ENCODE results near the gene CLSTN3. TPM values are rescaled to one million over a fixed set of nuclear protein-coding genes. Genes with fewer than 3 reads are reported as not detected.

CLSTN3 gene
- total and polyA plus RNA-seq, 2 of the 13 experiments (the other 11 are each of a cell fraction or from before 2014, with no cell fraction given), result 26.2 to 94.1 TPM

DNA sequence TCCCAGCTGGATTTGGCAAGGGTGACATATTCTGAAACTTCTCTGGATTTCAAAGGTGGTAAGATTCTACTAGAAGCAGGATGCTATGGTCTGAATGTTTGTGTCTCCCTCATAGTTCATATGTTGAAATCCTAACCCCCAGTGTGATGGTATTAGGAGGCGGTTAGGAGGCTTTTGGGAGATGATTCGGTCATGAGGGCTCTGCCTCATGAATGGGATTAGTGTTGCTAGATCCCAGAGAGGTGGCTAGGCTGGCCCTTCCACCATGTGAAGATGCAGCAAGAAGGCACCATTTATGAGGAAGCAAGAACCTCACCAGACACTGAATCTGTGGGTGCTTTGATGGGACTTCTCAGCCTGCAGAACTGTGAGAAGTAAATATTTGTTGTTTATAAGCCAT, 48.3 kb downstream of the CLSTN3 start (continued):
- TF ChIP-seq, protein P1, sequence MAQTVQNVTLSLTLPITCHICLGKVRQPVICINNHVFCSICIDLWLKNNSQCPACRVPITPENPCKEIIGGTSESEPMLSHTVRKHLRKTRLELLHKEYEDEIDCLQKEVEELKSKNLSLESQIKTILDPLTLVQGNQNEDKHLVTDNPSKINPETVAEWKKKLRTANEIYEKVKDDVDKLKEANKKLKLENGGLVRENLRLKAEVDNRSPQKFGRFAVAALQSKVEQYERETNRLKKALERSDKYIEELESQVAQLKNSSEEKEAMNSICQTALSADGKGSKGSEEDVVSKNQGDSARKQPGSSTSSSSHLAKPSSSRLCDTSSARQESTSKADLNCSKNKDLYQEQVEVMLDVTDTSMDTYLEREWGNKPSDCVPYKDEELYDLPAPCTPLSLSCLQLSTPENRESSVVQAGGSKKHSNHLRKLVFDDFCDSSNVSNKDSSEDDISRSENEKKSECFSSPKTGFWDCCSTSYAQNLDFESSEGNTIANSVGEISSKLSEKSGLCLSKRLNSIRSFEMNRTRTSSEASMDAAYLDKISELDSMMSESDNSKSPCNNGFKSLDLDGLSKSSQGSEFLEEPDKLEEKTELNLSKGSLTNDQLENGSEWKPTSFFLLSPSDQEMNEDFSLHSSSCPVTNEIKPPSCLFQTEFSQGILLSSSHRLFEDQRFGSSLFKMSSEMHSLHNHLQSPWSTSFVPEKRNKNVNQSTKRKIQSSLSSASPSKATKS (CRISPR knock-in tag; IDR thresholded peaks at IDR 0.05), result no peak
- TF ChIP-seq GPN1 (CRISPR knock-in tag; IDR thresholded peaks at IDR 0.05; ENCODE audit: borderline replicate concordance), result no peak
- TF ChIP-seq ZKSCAN1 (IDR thresholded peaks at IDR 0.05; ENCODE audit: low read length), result no peak
- no peak for TF ChIP-seq ZNF143 (CRISPR knock-in tag; IDR thresholded peaks at IDR 0.05)
- TF ChIP-seq BORCS8-MEF2B (CRISPR knock-in tag; IDR thresholded peaks at IDR 0.05), result no peak
- TF ChIP-seq, protein P2, sequence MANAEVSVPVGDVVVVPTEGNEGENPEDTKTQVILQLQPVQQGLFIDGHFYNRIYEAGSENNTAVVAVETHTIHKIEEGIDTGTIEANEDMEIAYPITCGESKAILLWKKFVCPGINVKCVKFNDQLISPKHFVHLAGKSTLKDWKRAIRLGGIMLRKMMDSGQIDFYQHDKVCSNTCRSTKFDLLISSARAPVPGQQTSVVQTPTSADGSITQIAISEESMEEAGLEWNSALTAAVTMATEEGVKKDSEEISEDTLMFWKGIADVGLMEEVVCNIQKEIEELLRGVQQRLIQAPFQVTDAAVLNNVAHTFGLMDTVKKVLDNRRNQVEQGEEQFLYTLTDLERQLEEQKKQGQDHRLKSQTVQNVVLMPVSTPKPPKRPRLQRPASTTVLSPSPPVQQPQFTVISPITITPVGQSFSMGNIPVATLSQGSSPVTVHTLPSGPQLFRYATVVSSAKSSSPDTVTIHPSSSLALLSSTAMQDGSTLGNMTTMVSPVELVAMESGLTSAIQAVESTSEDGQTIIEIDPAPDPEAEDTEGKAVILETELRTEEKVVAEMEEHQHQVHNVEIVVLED (CRISPR knock-in tag; IDR thresholded peaks at IDR 0.05; ENCODE audit: borderline replicate concordance), result no peak

DNA sequence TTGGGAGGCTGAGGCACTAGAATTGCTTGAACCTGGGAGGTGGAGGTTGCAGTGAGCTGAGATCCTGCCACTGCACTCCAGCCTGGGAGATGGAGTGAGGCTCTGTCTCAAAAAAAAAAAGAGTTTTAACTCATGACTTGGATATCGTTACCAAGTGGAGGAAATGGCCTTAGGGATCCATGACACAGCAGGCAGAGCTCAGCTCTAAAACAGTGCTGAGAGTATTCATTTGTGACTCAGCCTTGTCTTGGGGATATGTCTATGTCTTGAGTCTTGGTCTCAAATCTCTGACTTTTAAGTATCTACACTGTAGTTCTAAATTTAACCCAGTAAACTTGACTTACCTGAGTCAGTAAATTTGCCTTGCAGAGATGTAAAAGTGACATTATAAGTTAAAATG, 50.5 kb downstream of the CLSTN3 start:
- Histone ChIP-seq H3K79me2 (ENCODE audit: insufficient read depth, low read length) (no peaks in the 10 kb centered on the region), H3K9ac (ENCODE audit: insufficient read depth, low read depth, low read length) (no peak overlapping the region), H3K4me2 (ENCODE audit: low read depth, low read length) (no peak overlapping the region), H3K4me3 (replicated peaks in 1 of 3; ENCODE audit: insufficient read depth in 1 of 3, low read depth in 2 of 3, low read length in 3 of 3) (no peak overlapping the region), H3K27me3 (ENCODE audit: control insufficient read depth in 1 of 2, insufficient read depth in 2 of 2, low read length in 2 of 2) (no peaks in the 10 kb centered on the region), H4K20me1 (ENCODE audit: insufficient read depth, low read length) (no peaks in the 10 kb centered on the region), H2AFZ (ENCODE audit: low read length) (no peak overlapping the region), H3K4me1 (ENCODE audit: insufficient read depth, low read length) (no peaks in the 10 kb centered on the region), H3K27ac (ENCODE audit: extremely low read length, insufficient read depth, low read length) (no peak overlapping the region), H3K36me3 (replicated peaks in 1 of 2; ENCODE audit: control insufficient read depth in 1 of 2, insufficient read depth in 2 of 2, low read length in 2 of 2) (no peaks in the 10 kb centered on the region), H3K9me3 (ENCODE audit: low read length) (no peaks in the 10 kb centered on the region)
- no TSS peak for BruUV-seq (replicated peaks)
- ChIA-PET POLR2A (no interaction called here), CTCF (ENCODE audit: low intra/inter-chr PET ratio, low total read pairs) (no interaction called here)
- no peak for TF ChIP-seq MEIS1 (CRISPR knock-in tag; IDR thresholded peaks at IDR 0.05; ENCODE audit: borderline replicate concordance)
- no peak for TF ChIP-seq IRX3 (CRISPR knock-in tag; IDR thresholded peaks at IDR 0.05; ENCODE audit: borderline replicate concordance, low read depth)
- TF ChIP-seq, protein P3, sequence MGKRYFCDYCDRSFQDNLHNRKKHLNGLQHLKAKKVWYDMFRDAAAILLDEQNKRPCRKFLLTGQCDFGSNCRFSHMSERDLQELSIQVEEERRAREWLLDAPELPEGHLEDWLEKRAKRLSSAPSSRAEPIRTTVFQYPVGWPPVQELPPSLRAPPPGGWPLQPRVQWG (CRISPR knock-in tag; IDR thresholded peaks at IDR 0.05; ENCODE audit: borderline replicate concordance, low read depth), result no peak
- TF ChIP-seq, protein P4, sequence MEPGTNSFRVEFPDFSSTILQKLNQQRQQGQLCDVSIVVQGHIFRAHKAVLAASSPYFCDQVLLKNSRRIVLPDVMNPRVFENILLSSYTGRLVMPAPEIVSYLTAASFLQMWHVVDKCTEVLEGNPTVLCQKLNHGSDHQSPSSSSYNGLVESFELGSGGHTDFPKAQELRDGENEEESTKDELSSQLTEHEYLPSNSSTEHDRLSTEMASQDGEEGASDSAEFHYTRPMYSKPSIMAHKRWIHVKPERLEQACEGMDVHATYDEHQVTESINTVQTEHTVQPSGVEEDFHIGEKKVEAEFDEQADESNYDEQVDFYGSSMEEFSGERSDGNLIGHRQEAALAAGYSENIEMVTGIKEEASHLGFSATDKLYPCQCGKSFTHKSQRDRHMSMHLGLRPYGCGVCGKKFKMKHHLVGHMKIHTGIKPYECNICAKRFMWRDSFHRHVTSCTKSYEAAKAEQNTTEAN (CRISPR knock-in tag; conservative IDR thresholded peaks at IDR 0.05), result no peak
- no peak for TF ChIP-seq EHMT2 (IDR thresholded peaks at IDR 0.05; ENCODE audit: borderline replicate concordance, low read depth, low read length)
- TF ChIP-seq TCF7 (IDR thresholded peaks at IDR 0.05; ENCODE audit: low read depth), result no peak
- TF ChIP-seq BORCS8-MEF2B (CRISPR knock-in tag; IDR thresholded peaks at IDR 0.05), result no peak
- TF ChIP-seq HNRNPL (IDR thresholded peaks at IDR 0.05; ENCODE audit: low read depth, low read length), result no peak
- no peak for TF ChIP-seq ZNF260 (CRISPR knock-in tag; IDR thresholded peaks at IDR 0.05; ENCODE audit: borderline replicate concordance, low read depth)
- ATAC-seq (no peak), FAIRE-seq (no peak), DNase-seq (ENCODE audit: low spot score) (no peak)
- intact Hi-C loops (cut with micrococcal nuclease; ENCODE audit: unreplicated experiment), result no loop called here
- 40% methylated on average over 1 of the region's 1 CpG for whole genome bisulfite sequencing (ENCODE audit: low lambda C conversion rate)
- in situ Hi-C loops (cut with HindIII; ENCODE audit: extremely low pct_ligation_motif_present, low pct_unique_long_range_greater_than_20kb), result no loop called here

Data from HepG2 (cell line).